ENCODE results near the gene WNK2. TPM values are rescaled to one million over a fixed set of nuclear protein-coding genes. Genes with fewer than 3 reads are reported as not detected.

The WNK2 gene
- total RNA-seq, 1 experiment from 2014 or later: 69.4 TPM

GRCh38 chr9:93258419-93258817, 74.5 kb downstream of the WNK2 start:
- Histone ChIP-seq H2BK12ac (ENCODE audit: insufficient read length, low read depth, low read length) (no peak overlapping the region), H3K4ac (ENCODE audit: low read depth, low read length) (no peak overlapping the region), H2BK5ac (ENCODE audit: insufficient read length, low read length) (no peak overlapping the region), H2BK120ac (ENCODE audit: low read depth, low read length, poor library complexity, severe bottlenecking) (no peak overlapping the region), H3K4me2 (ENCODE audit: insufficient read depth, insufficient read length, low read length) (no peak overlapping the region), H2BK15ac (ENCODE audit: low read depth, low read length) (no peak overlapping the region), H3K56ac (ENCODE audit: insufficient read length, low read depth, low read length) (no peak overlapping the region), H3K27ac (ENCODE audit: insufficient read length, low read depth, low read length) (no peak overlapping the region), H2BK20ac (ENCODE audit: low read depth, low read length, poor library complexity, severe bottlenecking) (no peak overlapping the region), H3K23me2 (ENCODE audit: insufficient read length, low read depth, low read length, poor library complexity, severe bottlenecking) (no peaks in the 10 kb centered on the region), H2AK5ac (ENCODE audit: insufficient read length, low read length) (no peak overlapping the region), H3T11ph (ENCODE audit: low read length) (no peak overlapping the region), H3K18ac (ENCODE audit: insufficient read length, low read depth, low read length) (no peak overlapping the region), H4K8ac (replicated peaks; ENCODE audit: insufficient read length, low read depth, low read length) (no peak overlapping the region), H2AFZ (ENCODE audit: low read length) (no peak overlapping the region), H3K4me1 (ENCODE audit: insufficient read depth, low read length) (no peaks in the 10 kb centered on the region), H4K5ac (ENCODE audit: insufficient read length, low read depth, low read length) (no peak overlapping the region), H3K14ac (ENCODE audit: insufficient read depth, low read length) (no peak overlapping the region), H3K9me3 (ENCODE audit: control insufficient read depth, low read depth, low read length) (no peaks in the 10 kb centered on the region), H3K79me2 (ENCODE audit: insufficient read depth, low read length) (no peaks in the 10 kb centered on the region), H3K79me1 (ENCODE audit: insufficient read depth, low read depth, low read length, poor library complexity, severe bottlenecking) (no peaks in the 10 kb centered on the region), H4K20me1 (ENCODE audit: control insufficient read depth, insufficient read depth, insufficient read length) (peaks cover 2% of the 10 kb centered on the region), H3K27me3 (ENCODE audit: insufficient read depth, low read length) (no peaks in the 10 kb centered on the region), H4K91ac (ENCODE audit: insufficient read length, low read depth, low read length) (no peak overlapping the region), H3K23ac (ENCODE audit: insufficient read length, low read depth, low read length) (no peak overlapping the region), H3K9ac (ENCODE audit: extremely low read depth, insufficient read length, low read length) (no peak overlapping the region)
- Mint-ChIP-seq H3K27ac (0 out of 7 replicates have a peak overlapping the region, but pooled peaks of 1 of the 3 experiments have one; percentile 77), H3K9me3 (no peaks in the 10 kb centered on the region), H3K4me3 (no peak overlapping the region), H3K27me3 (ENCODE audit: low read depth) (no peaks in the 10 kb centered on the region), H3K36me3 (ENCODE audit: insufficient read depth in 1 of 3, low read depth in 3 of 3) (peaks cover 8 to 10% (median 8%) of the 10 kb centered on the region in 3 experiments), H3K4me1 (0 out of 4 replicates have a peak, but pooled peaks cover 0 to 7% of the 10 kb centered on the region in 2 experiments)
- no CpG with 5 or more reads among the region's 4 CpGs for WGBS (ENCODE audit: extremely low coverage, insufficient read length, low lambda C conversion rate)
- no peak for TF ChIP-seq CTCF (conservative IDR thresholded peaks at IDR 0.05)
- DNase-seq: peak; percentile 18

All from H9 (cell line).